Measurements from ENCODE around the gene SAFB. TPM values are rescaled to one million over a fixed set of nuclear protein-coding genes. Genes with fewer than 3 reads are reported as not detected.

The SAFB gene
- total RNA-seq, 2 experiments from 2014 or later, result 195 to 200 TPM

DNA sequence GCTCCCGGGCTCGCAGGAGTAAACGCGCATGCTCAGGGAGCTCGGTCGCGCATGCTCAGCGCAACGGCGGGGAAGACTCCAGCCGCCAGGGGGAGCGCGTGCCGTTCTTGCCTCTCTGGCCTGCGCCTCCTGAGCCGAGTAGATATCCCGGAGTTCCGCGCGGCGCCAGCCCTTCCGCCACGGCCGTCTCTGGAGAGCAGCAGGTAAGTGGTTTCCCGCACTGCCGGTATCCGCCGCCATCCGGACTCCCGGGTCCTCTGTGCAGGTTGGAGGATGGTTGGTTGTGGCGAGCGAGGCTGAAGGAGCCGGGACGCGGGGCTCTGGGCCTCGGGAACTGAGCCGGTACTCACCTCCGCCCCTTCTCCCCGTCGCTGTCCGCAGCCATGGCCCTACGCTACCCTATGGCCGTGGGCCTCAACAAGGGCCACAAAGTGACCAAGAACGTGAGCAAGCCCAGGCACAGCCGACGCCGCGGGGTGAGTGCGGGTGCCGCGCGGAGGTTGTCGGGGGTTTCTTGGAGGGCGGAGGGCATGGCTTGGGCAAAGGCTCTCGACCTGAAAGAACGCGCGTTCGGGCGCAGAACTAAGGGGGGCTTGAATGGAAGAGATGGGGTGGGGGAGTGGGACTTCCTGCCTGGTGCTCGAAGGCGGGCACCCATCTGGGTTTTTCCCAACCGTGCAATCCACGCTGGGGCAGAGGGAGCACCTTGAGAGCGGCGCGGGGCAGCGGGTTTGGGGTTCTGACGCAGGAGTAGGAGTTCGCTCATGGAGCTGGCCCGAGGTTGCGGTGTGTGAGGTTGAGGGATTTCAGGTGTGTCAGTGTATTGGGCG, 67.5 kb downstream of the SAFB start, which contains the start of gene RPL36:
Gene RPL36, plus strand, starts transcription at position 171 of the 830 bp plus-strand sequence. Its CDS starts 213 bp downstream, at position 384.
- H3K4me3 ChIP-seq (ENCODE audit: low read length), result peak within 1 kb of the TSS; percentile 100
- Mint-ChIP-seq H3K27ac (peak within 1 kb of the TSS; percentile 96), H3K27me3 (no peaks in the 10 kb centered on the region)

GRCh38 chr19:5690955-5691821, 68.3 kb downstream of the SAFB start:
- no peaks in the 10 kb centered on the region for H3K27me3 Mint-ChIP-seq
- no peaks in the 10 kb centered on the region for H3K27me3 ChIP-seq (ENCODE audit: control insufficient read depth in 1 of 2, insufficient read depth in 2 of 2, low read length in 2 of 2)
- DNase-seq, result peak in 7 of 14 experiments; percentile 17 to 66 (median 37)
- peaks cover 52% of the 10 kb centered on the region for H3K36me3 Mint-ChIP-seq (ENCODE audit: low read depth)
- intact Hi-C loops (cut with DNase I, micrococcal nuclease), result loop anchor here (1.0 to 2.0 kb wide), 2 partner anchors 29 to 102 kb away; partner anchors contain the start of genes CATSPERD (in 2 of the 2) and LONP1 (in 2 of the 2)
- H3K4me3 ChIP-seq (ENCODE audit: low read length), result peak overlapping the region; percentile 100
- TF ChIP-seq, protein P1, sequence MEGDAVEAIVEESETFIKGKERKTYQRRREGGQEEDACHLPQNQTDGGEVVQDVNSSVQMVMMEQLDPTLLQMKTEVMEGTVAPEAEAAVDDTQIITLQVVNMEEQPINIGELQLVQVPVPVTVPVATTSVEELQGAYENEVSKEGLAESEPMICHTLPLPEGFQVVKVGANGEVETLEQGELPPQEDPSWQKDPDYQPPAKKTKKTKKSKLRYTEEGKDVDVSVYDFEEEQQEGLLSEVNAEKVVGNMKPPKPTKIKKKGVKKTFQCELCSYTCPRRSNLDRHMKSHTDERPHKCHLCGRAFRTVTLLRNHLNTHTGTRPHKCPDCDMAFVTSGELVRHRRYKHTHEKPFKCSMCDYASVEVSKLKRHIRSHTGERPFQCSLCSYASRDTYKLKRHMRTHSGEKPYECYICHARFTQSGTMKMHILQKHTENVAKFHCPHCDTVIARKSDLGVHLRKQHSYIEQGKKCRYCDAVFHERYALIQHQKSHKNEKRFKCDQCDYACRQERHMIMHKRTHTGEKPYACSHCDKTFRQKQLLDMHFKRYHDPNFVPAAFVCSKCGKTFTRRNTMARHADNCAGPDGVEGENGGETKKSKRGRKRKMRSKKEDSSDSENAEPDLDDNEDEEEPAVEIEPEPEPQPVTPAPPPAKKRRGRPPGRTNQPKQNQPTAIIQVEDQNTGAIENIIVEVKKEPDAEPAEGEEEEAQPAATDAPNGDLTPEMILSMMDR (IDR thresholded peaks at IDR 0.05), result no peak
- CTCF ChIA-PET, result interaction anchor here (1.3 to 2.6 kb wide), 3 partner anchors 25 to 30 kb away, joined by 6 to 20 read pairs (median 7); partner anchors contain the start of genes CATSPERD and LONP1
- POLR2A ChIA-PET, result interaction anchor here (0.7 to 3.1 kb wide), 10 partner anchors 12 to 332 kb away, joined by 3 to 51 read pairs (median 4); partner anchors contain the start of genes CATSPERD, DUS3L, LONP1 and NDUFA11
- peak overlapping the region; percentile 96 for H3K4me3 Mint-ChIP-seq
- H3K27ac ChIP-seq (ENCODE audit: low read depth in 1 of 2, low read length in 2 of 2), result peak overlapping the region; percentile 91 to 95
- H3K27ac Mint-ChIP-seq, result peak overlapping the region; percentile 96
- H3K4me1 Mint-ChIP-seq (ENCODE audit: low read depth), result peaks cover 42% of the 10 kb centered on the region
- no peaks in the 10 kb centered on the region for H3K9me3 Mint-ChIP-seq
- H3K4me1 ChIP-seq (ENCODE audit: insufficient read depth, low read length), result peaks cover 50% of the 10 kb centered on the region
- peaks cover 0 to 6% of the 10 kb centered on the region in 2 experiments for H3K9me3 ChIP-seq (ENCODE audit: control insufficient read depth in 1 of 2, insufficient read depth in 1 of 2, low read length in 2 of 2)
- H3K36me3 ChIP-seq (ENCODE audit: insufficient read depth, low read length), result peaks cover 47% of the 10 kb centered on the region
- peak; percentile 24 for ATAC-seq (ENCODE audit: poor library complexity)

More for the DNA sequence above, 67.5 kb downstream of the SAFB start, which contains the start of gene RPL36:
- CTCF ChIA-PET, result interaction anchor here (0.7 to 2.6 kb wide), 7 partner anchors 24 to 114 kb away, joined by 3 to 20 read pairs (median 6); partner anchors contain the start of genes CATSPERD, LONP1, SAFB and SAFB2
- DNase-seq (peak; percentile 95 to 100 (median 99)), ATAC-seq (ENCODE audit: poor library complexity) (peak; percentile 65)
- POLR2A ChIA-PET, result interaction anchor here (0.7 to 3.1 kb wide), 18 partner anchors 8 to 332 kb away, joined by 3 to 51 read pairs (median 5); partner anchors contain the start of genes CATSPERD, DUS3L, LONP1 and NDUFA11
- intact Hi-C loops (cut with DNase I, micrococcal nuclease), result loop anchor here (1.0 to 2.0 kb wide), 2 partner anchors 30 to 102 kb away; partner anchors contain the start of genes CATSPERD (in 2 of the 2) and LONP1 (in 2 of the 2)
- Histone ChIP-seq H3K9me3 (ENCODE audit: control insufficient read depth in 1 of 2, insufficient read depth in 1 of 2, low read length in 2 of 2) (peaks cover 0 to 6% of the 10 kb centered on the region in 2 experiments), H3K4me1 (ENCODE audit: insufficient read depth, low read length) (peaks cover 54% of the 10 kb centered on the region), H3K27ac (ENCODE audit: low read depth in 1 of 2, low read length in 2 of 2) (peak within 1 kb of the TSS; percentile 91 to 95), H3K36me3 (ENCODE audit: insufficient read depth, low read length) (peaks cover 39% of the 10 kb centered on the region), H3K27me3 (ENCODE audit: control insufficient read depth in 1 of 2, insufficient read depth in 2 of 2, low read length in 2 of 2) (no peaks in the 10 kb centered on the region)
- no peaks in the 10 kb centered on the region for H3K9me3 Mint-ChIP-seq
- TF ChIP-seq, protein P1 (IDR thresholded peaks at IDR 0.05), result peak; percentile 98
- peaks cover 43% of the 10 kb centered on the region for H3K4me1 Mint-ChIP-seq (ENCODE audit: low read depth)
- peaks cover 49% of the 10 kb centered on the region for H3K36me3 Mint-ChIP-seq (ENCODE audit: low read depth)
- peak within 1 kb of the TSS; percentile 96 for H3K4me3 Mint-ChIP-seq
